HG02763 (cell line): Measurements from ENCODE around the gene HRH1.
A peak's percentile ranks its signal among the peaks of the same experiment; 100 is the strongest.
"Not testable (repeated sequence)": the region's sequence is repeated elsewhere in the genome, so short reads cannot be mapped to it uniquely, and the experiment has no call there.

Experiments
- ATAC-seq: cut with Tn5 transposase; IDR thresholded peaks from one replicate; pipeline ENCODE4 v1.9.1; 2021; ENCODE audit warnings: mild to moderate bottlenecking, moderate library complexity; ENCODE audit not compliant: unreplicated experiment

Gene HRH1

DNA sequence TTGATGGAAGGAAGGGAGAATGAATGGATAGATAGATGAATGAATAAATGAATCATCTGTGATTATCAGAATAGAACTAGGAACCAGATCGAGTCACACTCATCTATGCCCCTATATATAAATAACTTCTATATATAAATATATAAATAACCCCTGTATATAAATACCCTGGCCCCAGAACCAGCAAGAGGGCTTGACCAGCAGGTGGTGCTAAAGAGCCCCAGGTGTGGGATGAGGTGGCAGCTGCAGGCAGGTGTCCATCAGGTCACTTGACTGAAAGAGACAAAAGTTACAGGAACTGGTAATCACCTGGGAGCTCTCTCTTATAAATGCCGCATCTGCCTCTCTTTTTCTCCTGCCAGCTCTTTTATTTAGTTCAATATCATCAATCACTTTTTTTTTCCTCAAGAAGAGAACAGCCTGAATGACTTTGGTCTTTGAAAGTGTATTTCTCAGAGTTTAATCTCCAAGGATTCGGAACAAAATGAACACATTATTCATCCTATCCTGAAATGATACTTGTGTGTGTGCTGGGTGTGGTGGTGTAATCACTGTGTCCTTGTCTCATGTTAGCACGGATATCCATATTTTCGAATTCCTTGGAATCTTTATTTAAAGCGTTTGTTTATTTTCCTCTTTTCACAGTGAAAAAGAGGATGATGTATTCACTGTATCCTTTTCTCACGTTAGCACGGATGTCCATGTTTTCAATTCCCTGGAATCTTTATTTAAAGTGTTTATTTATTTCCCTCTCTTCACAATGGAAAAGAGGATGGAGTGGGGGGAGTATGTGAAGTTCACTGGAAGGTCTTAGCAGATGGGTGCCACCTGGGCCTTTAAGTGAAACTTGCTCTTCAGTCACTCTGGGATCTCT, 82.5 kb downstream of the HRH1 start:
- ATAC-seq: no peak

- no peak for ATAC-seq
Measured at GRCh38 chr3:11238060-11238459, 83.8 kb downstream of the HRH1 start.

- ATAC-seq: no peak
Measured at GRCh38 chr3:11238880-11239279, 84.6 kb downstream of the HRH1 start.

GRCh38 chr3:11239796-11240195, 85.5 kb downstream of the HRH1 start:
- ATAC-seq: no peak

DNA sequence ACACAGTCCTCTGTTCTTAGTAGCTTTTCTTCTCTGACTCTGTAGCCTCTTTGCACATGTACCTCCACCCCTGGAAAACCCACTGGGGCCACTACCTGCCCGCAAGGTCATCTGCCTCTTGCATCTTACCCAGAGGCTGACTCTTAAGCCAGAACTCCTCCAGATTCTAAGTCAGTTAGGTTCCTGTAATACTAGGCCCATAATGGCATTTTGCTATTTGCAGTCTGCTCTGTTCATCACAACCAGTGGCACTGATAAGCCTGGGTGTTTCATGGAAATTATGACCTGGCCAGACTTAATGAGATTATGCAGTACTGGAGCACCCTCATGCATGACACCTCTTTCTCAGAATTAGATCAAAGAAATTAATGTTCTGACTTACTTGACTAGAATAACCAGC, 86.2 kb downstream of the HRH1 start:
- no peak for ATAC-seq

- ATAC-seq: no peak
Measured at GRCh38 chr3:11244121-11244677, 89.9 kb downstream of the HRH1 start.

DNA sequence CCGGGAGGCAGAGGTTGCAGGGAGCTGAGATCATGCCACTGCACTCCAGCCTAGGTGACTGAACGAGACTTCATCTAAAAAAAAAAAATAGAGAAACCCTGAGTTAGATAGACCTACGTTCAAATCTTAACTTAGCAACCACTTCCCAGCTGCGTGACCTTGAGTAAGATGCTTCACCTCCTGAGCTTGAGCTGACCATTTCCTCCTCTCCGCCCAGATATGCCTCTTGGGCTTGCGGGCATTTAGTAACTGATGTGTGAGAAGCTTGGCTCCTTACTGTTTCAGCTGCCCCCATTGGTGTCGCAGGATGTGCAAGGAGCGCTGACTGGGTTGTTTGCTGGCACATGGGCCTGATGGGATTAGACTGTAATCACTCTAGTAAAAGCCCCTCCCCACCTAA, 91.0 kb downstream of the HRH1 start:
- no peak for ATAC-seq

- no peak for ATAC-seq
Measured at GRCh38 chr3:11245827-11246662, 91.8 kb downstream of the HRH1 start.

- ATAC-seq: no peak
Measured at GRCh38 chr3:11246663-11246970, 92.3 kb downstream of the HRH1 start.

- no peak for ATAC-seq
Measured at GRCh38 chr3:11247362-11247761, 93.1 kb downstream of the HRH1 start.

DNA sequence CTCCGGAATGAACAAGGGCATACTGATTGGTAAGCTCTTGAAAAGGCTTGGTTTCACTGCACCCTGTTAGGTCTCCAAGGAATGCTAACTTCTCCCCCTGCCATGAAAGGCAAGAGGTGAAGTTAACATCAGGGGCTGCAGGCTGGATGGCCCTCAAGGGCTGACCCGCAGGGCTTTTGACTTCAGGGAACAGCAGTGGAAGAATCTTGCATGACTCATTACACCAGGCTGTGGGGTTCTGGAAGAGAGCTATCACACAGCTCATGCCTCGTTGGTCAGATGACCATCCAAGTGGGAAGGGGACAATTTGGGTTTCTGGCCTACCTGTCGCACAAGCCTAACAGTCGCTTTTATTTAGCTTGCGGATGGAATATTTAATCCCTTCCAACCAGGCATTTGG, 94.3 kb downstream of the HRH1 start:
- no peak for ATAC-seq

DNA sequence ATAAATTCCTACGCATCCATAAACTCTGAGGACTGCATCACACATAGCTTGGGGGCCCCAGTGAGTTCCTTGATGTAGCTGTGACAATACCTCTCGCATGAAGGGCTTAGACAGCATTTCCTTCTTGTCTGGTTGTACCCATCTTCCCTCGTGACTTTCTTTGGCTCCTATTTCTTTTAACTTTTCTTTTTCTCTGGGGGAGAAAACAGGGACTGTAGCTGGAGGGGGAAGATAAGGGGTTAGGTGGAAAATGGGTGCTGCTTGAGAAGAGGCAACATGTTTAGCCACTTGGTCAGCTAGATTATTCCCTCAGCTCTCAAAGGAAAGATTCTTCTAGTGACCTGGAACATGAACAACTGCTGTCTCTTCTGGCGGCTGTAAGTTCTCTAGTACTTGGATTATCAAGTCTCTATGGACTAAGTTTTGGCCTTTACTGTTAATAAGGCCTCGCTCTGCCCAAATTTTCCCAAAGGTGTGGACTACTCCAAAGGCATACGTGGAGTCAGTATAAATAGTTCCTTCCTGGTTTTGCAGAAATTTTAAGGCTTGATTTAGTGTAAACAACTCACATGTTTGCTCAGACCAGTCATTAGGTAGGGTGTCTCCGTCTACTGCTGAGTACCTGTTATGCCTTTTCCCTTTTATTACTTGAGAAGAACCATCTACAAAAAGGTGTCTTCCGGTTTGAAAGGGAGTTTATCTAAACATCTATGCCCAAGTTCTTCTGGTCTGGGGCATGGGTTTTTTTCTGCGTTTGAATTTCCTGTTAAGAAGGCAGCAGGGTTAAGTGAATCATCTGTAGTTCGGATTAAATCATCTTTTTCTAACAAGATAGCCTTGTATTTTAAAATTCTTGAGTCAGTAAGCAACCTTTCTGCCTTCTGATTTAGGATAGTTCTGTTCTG, 96.9 kb downstream of the HRH1 start:
- ATAC-seq: no peak

DNA sequence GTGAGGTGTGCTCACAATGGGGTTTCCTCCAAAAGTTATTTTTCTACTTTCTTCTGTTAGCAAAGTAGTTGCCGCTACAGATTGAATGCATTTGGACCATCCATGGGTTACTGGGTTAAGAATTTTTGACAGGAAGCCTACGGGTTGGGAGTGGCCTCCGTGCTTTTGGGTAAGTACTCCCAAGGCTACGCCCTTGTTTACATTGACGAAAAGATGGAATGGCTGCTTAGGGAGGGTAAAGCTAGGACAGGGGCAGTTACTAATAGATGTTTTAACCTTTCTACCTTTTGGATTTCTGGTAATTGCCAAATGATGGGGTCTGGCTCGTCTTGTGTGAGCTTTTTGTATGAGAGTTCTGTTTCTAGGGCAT, 97.5 kb downstream of the HRH1 start:
- ATAC-seq: no peak

DNA sequence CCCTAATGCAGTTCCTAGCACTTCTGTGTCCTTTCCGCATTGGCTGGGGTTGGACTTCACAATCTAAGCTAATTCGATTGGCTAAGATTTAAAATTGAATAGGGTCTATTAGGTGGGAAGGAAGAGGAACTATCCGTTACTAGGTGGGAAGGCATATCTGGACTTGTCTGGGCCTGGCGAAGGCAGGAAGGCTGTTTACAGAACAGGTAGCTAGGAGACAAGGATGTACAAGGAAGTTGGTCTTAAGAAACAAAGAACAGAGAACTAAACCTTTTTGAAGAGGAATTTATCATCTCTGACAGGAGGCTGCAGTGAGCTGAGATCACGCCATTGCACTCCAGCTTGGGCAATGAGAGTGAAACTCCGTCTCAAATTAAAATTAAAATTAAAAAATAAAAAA, 100.6 kb downstream of the HRH1 start:
- ATAC-seq: no peak

GRCh38 chr3:11255537-11255936, 101.2 kb downstream of the HRH1 start:
- ATAC-seq: not testable (repeated sequence)

GRCh38 chr3:11258958-11259357, 104.7 kb downstream of the HRH1 start:
- ATAC-seq: no peak

DNA sequence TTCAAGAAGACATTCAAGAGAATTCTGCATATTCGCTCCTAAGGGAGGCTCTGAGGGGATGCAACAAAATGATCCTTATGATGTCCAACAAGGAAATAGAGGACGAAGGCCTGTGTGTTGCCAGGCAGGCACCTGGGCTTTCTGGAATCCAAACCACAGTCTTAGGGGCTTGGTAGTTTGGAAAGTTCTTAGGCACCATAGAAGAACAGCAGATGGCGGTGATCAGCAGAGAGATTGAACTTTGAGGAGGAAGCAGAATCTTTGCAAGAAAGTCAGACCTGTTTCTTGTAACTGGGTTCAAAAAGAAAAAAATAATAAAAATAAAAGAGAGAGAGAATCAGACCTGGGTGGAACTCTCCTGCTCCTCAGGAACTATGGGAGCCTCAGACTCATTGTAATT, 106.2 kb downstream of the HRH1 start:
- no peak for ATAC-seq

DNA sequence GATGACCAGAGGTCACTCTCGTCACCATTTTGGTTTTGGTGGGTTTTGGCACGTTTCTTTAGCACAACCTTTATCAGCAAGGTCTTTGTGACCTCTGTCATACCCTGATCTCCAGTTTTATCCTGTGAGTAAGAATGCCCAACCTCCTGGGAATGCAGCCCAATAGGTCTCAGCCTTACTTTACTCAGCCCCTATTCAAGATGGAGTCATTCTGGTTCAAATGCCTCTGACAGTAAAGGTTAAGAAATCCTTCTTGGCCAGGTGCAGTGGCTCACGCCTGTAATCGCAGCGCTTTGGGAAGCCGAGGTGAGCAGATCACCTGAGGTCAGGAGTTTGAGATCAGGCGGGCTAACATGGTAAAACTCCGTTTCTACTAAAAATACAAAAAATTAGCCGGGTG, 114.7 kb downstream of the HRH1 start:
- ATAC-seq: no peak

- ATAC-seq: peak; percentile 97
Measured at GRCh38 chr3:11271986-11272904, 118.0 kb downstream of the HRH1 start, which contains the start of gene ATG7. Gene ATG7, plus strand, starts transcription at chr3:11272397. Its CDS starts 26,299 bp downstream, at chr3:11298696.
